Measurements from ENCODE around the gene PTGFRN.

The PTGFRN gene

GRCh38 chr1:117029685-117030084, 120.0 kb downstream of the PTGFRN start:
- no peaks in the 10 kb centered on the region for H4K20me1 ChIP-seq (ENCODE audit: low read depth, low read length)
- no peaks in the 10 kb centered on the region for H3K9me2 ChIP-seq (replicated peaks; ENCODE audit: insufficient read depth, low read length)
- H3K27me3 ChIP-seq (ENCODE audit: low read length), result no peaks in the 10 kb centered on the region
- no peak overlapping the region for H3K4me3 ChIP-seq (ENCODE audit: insufficient read depth, low read length, poor library complexity, severe bottlenecking)
- H3K36me3 ChIP-seq (ENCODE audit: low read length), result no peaks in the 10 kb centered on the region
- TF ChIP-seq EZH2phosphoT487 (conservative IDR thresholded peaks at IDR 0.05; ENCODE audit: low read length) (no peak), CTCF (IDR thresholded peaks at IDR 0.05; ENCODE audit: insufficient read depth, low read length, poor library complexity, severe bottlenecking) (no peak)
- H2AFZ ChIP-seq (ENCODE audit: low read depth, low read length, severe bottlenecking), result no peak overlapping the region
- H3K4me2 ChIP-seq (ENCODE audit: low read depth, low read length, poor library complexity, severe bottlenecking), result no peak overlapping the region
- no peaks in the 10 kb centered on the region for H3K9me3 ChIP-seq (ENCODE audit: insufficient read depth, low read length)
- H3K79me2 ChIP-seq (ENCODE audit: insufficient read depth, low read length), result no peaks in the 10 kb centered on the region
- no peak overlapping the region for H3K27ac ChIP-seq (ENCODE audit: low read depth, low read length)
- H3F3A ChIP-seq (ENCODE audit: insufficient read depth), result no peaks in the 10 kb centered on the region
- no peak overlapping the region for H3K9ac ChIP-seq (ENCODE audit: low read length)

GRCh38 chr1:117030271-117030877, 120.7 kb downstream of the PTGFRN start:
- H3K79me2 ChIP-seq (ENCODE audit: insufficient read depth, low read length), result no peaks in the 10 kb centered on the region
- no peaks in the 10 kb centered on the region for H3K27me3 ChIP-seq (ENCODE audit: low read length)
- no peak overlapping the region for H3K4me3 ChIP-seq (ENCODE audit: insufficient read depth, low read length, poor library complexity, severe bottlenecking)
- H3K9me2 ChIP-seq (replicated peaks; ENCODE audit: insufficient read depth, low read length), result no peaks in the 10 kb centered on the region
- no peaks in the 10 kb centered on the region for H3F3A ChIP-seq (ENCODE audit: insufficient read depth)
- H4K20me1 ChIP-seq (ENCODE audit: low read depth, low read length), result no peaks in the 10 kb centered on the region
- no peaks in the 10 kb centered on the region for H3K36me3 ChIP-seq (ENCODE audit: low read length)
- no peaks in the 10 kb centered on the region for H3K9me3 ChIP-seq (ENCODE audit: insufficient read depth, low read length)
- no peak overlapping the region for H2AFZ ChIP-seq (ENCODE audit: low read depth, low read length, severe bottlenecking)
- H3K4me2 ChIP-seq (ENCODE audit: low read depth, low read length, poor library complexity, severe bottlenecking), result no peak overlapping the region
- no peak overlapping the region for H3K9ac ChIP-seq (ENCODE audit: low read length)
- H3K27ac ChIP-seq (ENCODE audit: low read depth, low read length), result no peak overlapping the region
- TF ChIP-seq CTCF (IDR thresholded peaks at IDR 0.05; ENCODE audit: insufficient read depth, low read length, poor library complexity, severe bottlenecking) (no peak), EZH2phosphoT487 (conservative IDR thresholded peaks at IDR 0.05; ENCODE audit: low read length) (no peak)

GRCh38 chr1:117032266-117032665, 122.5 kb downstream of the PTGFRN start:
- Histone ChIP-seq H3K4me2 (ENCODE audit: low read depth, low read length, poor library complexity, severe bottlenecking) (no peak overlapping the region), H3K9ac (ENCODE audit: low read length) (no peak overlapping the region)
- TF ChIP-seq EZH2phosphoT487 (conservative IDR thresholded peaks at IDR 0.05; ENCODE audit: low read length), result no peak
- no peak for TF ChIP-seq CTCF (IDR thresholded peaks at IDR 0.05; ENCODE audit: insufficient read depth, low read length, poor library complexity, severe bottlenecking)

More at GRCh38 chr1:117032266-117032665, 122.5 kb downstream of the PTGFRN start:
- no peaks in the 10 kb centered on the region for H3K27me3 ChIP-seq (ENCODE audit: low read length)
- no peak overlapping the region for H2AFZ ChIP-seq (ENCODE audit: low read depth, low read length, severe bottlenecking)
- H3K27ac ChIP-seq (ENCODE audit: low read depth, low read length), result no peak overlapping the region
- H3K9me3 ChIP-seq (ENCODE audit: insufficient read depth, low read length), result no peaks in the 10 kb centered on the region
- no peaks in the 10 kb centered on the region for H3K36me3 ChIP-seq (ENCODE audit: low read length)
- H3F3A ChIP-seq (ENCODE audit: insufficient read depth), result no peaks in the 10 kb centered on the region
- no peak overlapping the region for H3K4me3 ChIP-seq (ENCODE audit: insufficient read depth, low read length, poor library complexity, severe bottlenecking)
- H3K79me2 ChIP-seq (ENCODE audit: insufficient read depth, low read length), result no peaks in the 10 kb centered on the region
- no peaks in the 10 kb centered on the region for H4K20me1 ChIP-seq (ENCODE audit: low read depth, low read length)
- H3K9me2 ChIP-seq (replicated peaks; ENCODE audit: insufficient read depth, low read length), result no peaks in the 10 kb centered on the region
